GM23338 (cell line): ENCODE measurements around the gene RGCC. TPM values are rescaled to one million over a fixed set of nuclear protein-coding genes. Genes with fewer than 3 reads are reported as not detected.

Source experiments
- ATAC-seq: fragments of 200-7000 bp; cut with Tn5 transposase; 3 replicates; pipeline ENCODE4 v1.9.1; 2020
- DNase-seq: peaks from one replicate; pipeline ENCODE4 v3.0.0-alpha.2; 2015; ENCODE audit warnings: low spot score
- H2AFZ ChIP-seq: fragments of 200-600 bp; sonication (generic); 2 replicates; pipeline ENCODE4 v1.8.0; 2016; ENCODE audit warnings: antibody characterized with exemption, mild to moderate bottlenecking, moderate library complexity
- H3F3A ChIP-seq: fragments of 200-600 bp; sonication (generic); replicated peaks from 2 replicates; pipeline ENCODE4 v1.8.0; 2017; ENCODE audit warnings: antibody characterized with exemption, mixed run types, low read depth
- H3K27ac ChIP-seq: fragments of 200-600 bp; sonication (generic); 2 replicates; pipeline ENCODE4 v1.6.1; 2016; ENCODE audit warnings: low read depth
- H3K27me3 ChIP-seq: fragments of 200-600 bp; sonication (generic); 2 replicates; pipeline ENCODE4 v1.8.0; 2016; ENCODE audit warnings: mild to moderate bottlenecking, mixed run types, moderate library complexity; ENCODE audit not compliant: insufficient read depth
- H3K36me3 ChIP-seq: fragments of 200-600 bp; sonication (generic); 2 replicates; pipeline ENCODE4 v1.8.0; 2016; ENCODE audit warnings: mild to moderate bottlenecking; ENCODE audit not compliant: insufficient read depth
- H3K4me1 ChIP-seq: fragments of 200-600 bp; sonication (generic); 2 replicates; pipeline ENCODE4 v1.8.0; 2016; ENCODE audit warnings: mild to moderate bottlenecking, moderate library complexity; ENCODE audit not compliant: insufficient read depth
- H3K4me2 ChIP-seq: fragments of 200-600 bp; sonication (generic); 2 replicates; pipeline ENCODE4 v1.7.1; 2017; ENCODE audit warnings: mixed run types
- H3K4me3 ChIP-seq: fragments of 200-600 bp; sonication (generic); 2 replicates; pipeline ENCODE4 v1.6.1; 2016; ENCODE audit warnings: mixed run types
- H3K79me2 ChIP-seq: fragments of 200-600 bp; sonication (generic); replicated peaks from 2 replicates; pipeline ENCODE4 v1.8.0; 2017; ENCODE audit warnings: mild to moderate bottlenecking; ENCODE audit not compliant: insufficient read depth
- H3K9me2 ChIP-seq: fragments of 200-600 bp; sonication (generic); 2 replicates; pipeline ENCODE4 v1.8.0; 2017; ENCODE audit not compliant: insufficient read depth
- H4K20me1 ChIP-seq: fragments of 200-600 bp; sonication (generic); replicated peaks from 2 replicates; pipeline ENCODE4 v1.8.0; 2017; ENCODE audit warnings: mild to moderate bottlenecking; ENCODE audit not compliant: insufficient read depth
- H3K27ac Mint-ChIP-seq: 2 replicates; pipeline ENCODE4 v1.8.0; 2020; ENCODE audit warnings: inconsistent platforms, mild to moderate bottlenecking, moderate library complexity, mixed read lengths
- H3K27me3 Mint-ChIP-seq: 3 replicates; pipeline ENCODE4 v1.8.0; 2022; ENCODE audit warnings: low read depth, mild to moderate bottlenecking, moderate library complexity, mixed read lengths, inconsistent platforms; ENCODE audit not compliant: insufficient read depth, poor library complexity
- H3K36me3 Mint-ChIP-seq: 3 replicates; pipeline ENCODE4 v1.8.0; 2021; ENCODE audit warnings: low read depth, mild to moderate bottlenecking, inconsistent platforms, moderate library complexity, mixed read lengths
- H3K4me1 Mint-ChIP-seq: 3 replicates; pipeline ENCODE4 v1.8.0; 2020; ENCODE audit warnings: mild to moderate bottlenecking, inconsistent platforms, mixed read lengths
- H3K4me3 Mint-ChIP-seq: 3 replicates; pipeline ENCODE4 v1.8.0; 2021; ENCODE audit warnings: moderate library complexity, mild to moderate bottlenecking, inconsistent platforms, mixed read lengths
- H3K9me3 Mint-ChIP-seq: 3 replicates; pipeline ENCODE4 v1.8.0; 2020; ENCODE audit warnings: moderate library complexity, mild to moderate bottlenecking, inconsistent platforms, mixed read lengths
- CREB1 ChIP-seq: fragments of 250-450 bp; sonication (Bioruptor Pico); IDR thresholded peaks from 2 replicates; pipeline ENCODE4 v1.5.0; 2020; ENCODE audit warnings: low read depth, mild to moderate bottlenecking, moderate library complexity
- EZH2 ChIP-seq: fragments of 200-600 bp; sonication (generic); IDR thresholded peaks from one replicate; pipeline ENCODE4 v1.8.0; 2017; ENCODE audit warnings: antibody characterized with exemption, mild to moderate bottlenecking, low read depth; ENCODE audit not compliant: unreplicated experiment
- EZH2phosphoT487 ChIP-seq: fragments of 200-600 bp; sonication (generic); IDR thresholded peaks from one replicate; pipeline ENCODE4 v1.8.1; 2018; ENCODE audit warnings: antibody characterized with exemption; ENCODE audit not compliant: unreplicated experiment
- JUNB ChIP-seq: IDR thresholded peaks from one replicate; pipeline ENCODE4 v1.6.1; 2016; ENCODE audit warnings: antibody characterized with exemption; ENCODE audit not compliant: unreplicated experiment
- NANOG ChIP-seq: IDR thresholded peaks from 2 replicates; pipeline ENCODE4 v1.6.1; 2016; ENCODE audit warnings: antibody characterized with exemption, borderline replicate concordance
- POLR2AphosphoS5 ChIP-seq: IDR thresholded peaks from 2 replicates; pipeline ENCODE4 v1.6.1; 2016; ENCODE audit warnings: antibody characterized with exemption, low read depth
- STAT1 ChIP-seq: IDR thresholded peaks from one replicate; pipeline ENCODE4 v1.6.1; 2016; ENCODE audit warnings: antibody characterized with exemption; ENCODE audit not compliant: unreplicated experiment
- ZNF114 ChIP-seq: fragments of 250-450 bp; sonication (Bioruptor Pico); IDR thresholded peaks from 2 replicates; pipeline ENCODE4 v1.5.0; 2020; ENCODE audit warnings: mild to moderate bottlenecking, moderate library complexity
- ZNF331 ChIP-seq: fragments of 250-450 bp; sonication (Bioruptor Pico); IDR thresholded peaks from 2 replicates; pipeline ENCODE4 v1.5.0; 2020; ENCODE audit warnings: low read depth, mild to moderate bottlenecking, moderate library complexity
- polyA plus RNA-seq: library from polyadenylated mRNA; unstranded; fragments of >200 nt; fragmentation: Nextera tagmentation; extraction: Ambion mirVana; gene quantifications from 2 replicates; pipeline ENCODE4 v1.2.1, GENCODE V29; 2016
- total RNA-seq: library from RNA; depleted of rRNA; stranded (reverse); fragments of >200 nt; shearing (Covaris generic); gene quantifications from 2 replicates; pipeline ENCODE4 v1.2.3, GENCODE V29; 2014
- TF ChIP-seq, protein P1 (sequence below): IDR thresholded peaks from 2 replicates; pipeline ENCODE4 v1.6.1; 2016; ENCODE audit warnings: antibody characterized with exemption
- TF ChIP-seq, protein P2 (sequence below), 2 experiments: fragments of 200-600 bp in 1 of 2; sonication (generic) in 1 of 2; conservative IDR thresholded peaks; 2 replicates each; pipeline versions ENCODE4 v1.5.1 to v1.6.1; 2016 to 2017; ENCODE audit warnings: antibody characterized with exemption in 2 of 2, low read depth in 2 of 2, mild to moderate bottlenecking in 2 of 2, moderate library complexity in 1 of 2

RGCC gene
- total and polyA plus RNA-seq, 2 experiments from 2014 or later = 0.65 to 0.66 TPM

DNA sequence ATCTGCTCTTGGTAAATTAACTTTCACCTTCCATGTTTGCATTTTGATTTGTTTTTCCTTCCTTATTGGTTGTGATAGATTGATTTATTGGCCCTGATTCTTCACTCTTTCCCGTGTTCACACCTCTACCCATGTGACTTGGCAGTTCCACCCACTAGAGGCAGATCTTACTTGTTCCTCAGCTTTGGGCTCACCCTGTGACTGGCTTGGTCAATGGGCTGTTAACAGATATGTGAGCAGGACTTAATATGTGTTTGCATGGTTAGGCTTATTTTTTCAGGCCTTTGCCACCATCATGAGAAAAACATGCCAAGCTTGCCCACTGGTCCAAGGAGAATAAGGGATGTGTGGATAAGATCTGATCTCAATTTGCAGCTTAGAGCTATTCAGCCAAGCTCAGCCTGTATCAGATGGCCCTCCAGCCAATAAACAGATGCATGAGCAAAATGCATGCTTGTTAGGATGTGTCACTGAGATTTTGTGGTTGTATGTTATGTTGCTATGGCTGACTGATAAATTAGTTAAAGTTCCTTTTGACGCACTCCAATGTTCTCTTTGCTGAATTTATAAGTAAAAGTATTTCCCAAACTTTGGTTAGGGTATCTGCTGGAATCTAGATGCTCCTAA, 48.0 kb downstream of the RGCC start (continued):
- TF ChIP-seq, protein P1, sequence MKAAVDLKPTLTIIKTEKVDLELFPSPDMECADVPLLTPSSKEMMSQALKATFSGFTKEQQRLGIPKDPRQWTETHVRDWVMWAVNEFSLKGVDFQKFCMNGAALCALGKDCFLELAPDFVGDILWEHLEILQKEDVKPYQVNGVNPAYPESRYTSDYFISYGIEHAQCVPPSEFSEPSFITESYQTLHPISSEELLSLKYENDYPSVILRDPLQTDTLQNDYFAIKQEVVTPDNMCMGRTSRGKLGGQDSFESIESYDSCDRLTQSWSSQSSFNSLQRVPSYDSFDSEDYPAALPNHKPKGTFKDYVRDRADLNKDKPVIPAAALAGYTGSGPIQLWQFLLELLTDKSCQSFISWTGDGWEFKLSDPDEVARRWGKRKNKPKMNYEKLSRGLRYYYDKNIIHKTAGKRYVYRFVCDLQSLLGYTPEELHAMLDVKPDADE = no peak
- TF ChIP-seq STAT1 (no peak), ZNF114 (CRISPR knock-in tag) (no peak), POLR2AphosphoS5 (no peak), ZNF331 (CRISPR knock-in tag) (no peak), NANOG (no peak), EZH2 (no peak), JUNB (no peak), CREB1 (CRISPR knock-in tag) (no peak), EZH2phosphoT487 (no peak)
- TF ChIP-seq, protein P2, sequence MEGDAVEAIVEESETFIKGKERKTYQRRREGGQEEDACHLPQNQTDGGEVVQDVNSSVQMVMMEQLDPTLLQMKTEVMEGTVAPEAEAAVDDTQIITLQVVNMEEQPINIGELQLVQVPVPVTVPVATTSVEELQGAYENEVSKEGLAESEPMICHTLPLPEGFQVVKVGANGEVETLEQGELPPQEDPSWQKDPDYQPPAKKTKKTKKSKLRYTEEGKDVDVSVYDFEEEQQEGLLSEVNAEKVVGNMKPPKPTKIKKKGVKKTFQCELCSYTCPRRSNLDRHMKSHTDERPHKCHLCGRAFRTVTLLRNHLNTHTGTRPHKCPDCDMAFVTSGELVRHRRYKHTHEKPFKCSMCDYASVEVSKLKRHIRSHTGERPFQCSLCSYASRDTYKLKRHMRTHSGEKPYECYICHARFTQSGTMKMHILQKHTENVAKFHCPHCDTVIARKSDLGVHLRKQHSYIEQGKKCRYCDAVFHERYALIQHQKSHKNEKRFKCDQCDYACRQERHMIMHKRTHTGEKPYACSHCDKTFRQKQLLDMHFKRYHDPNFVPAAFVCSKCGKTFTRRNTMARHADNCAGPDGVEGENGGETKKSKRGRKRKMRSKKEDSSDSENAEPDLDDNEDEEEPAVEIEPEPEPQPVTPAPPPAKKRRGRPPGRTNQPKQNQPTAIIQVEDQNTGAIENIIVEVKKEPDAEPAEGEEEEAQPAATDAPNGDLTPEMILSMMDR (conservative IDR thresholded peaks at IDR 0.05; ENCODE audit: low read depth in 2 of 2) = no peak

DNA sequence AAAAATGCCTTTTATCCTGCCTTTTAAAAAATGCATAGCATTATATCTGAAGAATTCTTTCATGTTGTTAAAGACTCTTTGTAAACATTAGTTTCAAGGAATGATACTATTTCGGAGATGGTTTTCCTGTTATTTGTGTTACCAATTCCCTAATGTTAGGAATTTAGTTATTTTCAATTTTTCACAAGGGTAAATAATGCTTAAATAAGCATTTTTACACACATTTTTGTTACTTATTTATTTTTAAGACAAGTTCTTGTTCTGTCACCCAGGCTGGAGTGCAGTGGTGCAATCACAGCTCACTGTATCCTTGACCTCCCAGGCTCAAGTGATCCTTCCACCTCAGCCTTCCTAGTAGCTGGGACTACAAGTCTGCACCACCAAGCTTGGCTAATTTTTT, 49.0 kb downstream of the RGCC start:
- DNase-seq = no peak
- no peak for TF ChIP-seq EZH2
- Histone ChIP-seq H3K4me1 (no peaks in the 10 kb centered on the region), H3F3A (no peaks in the 10 kb centered on the region), H3K9me2 (peaks cover 10% of the 10 kb centered on the region; the same call in 1 of the 2 replicates), H2AFZ (no peak overlapping the region), H4K20me1 (no peaks in the 10 kb centered on the region), H3K79me2 (no peaks in the 10 kb centered on the region), H3K27me3 (no peaks in the 10 kb centered on the region), H3K27ac (no peak overlapping the region), H3K4me2 (no peak overlapping the region), H3K36me3 (no peaks in the 10 kb centered on the region), H3K4me3 (no peak overlapping the region)
- no peak for ATAC-seq
- Mint-ChIP-seq H3K4me1 (no peaks in the 10 kb centered on the region), H3K36me3 (no peaks in the 10 kb centered on the region), H3K27ac (no peak overlapping the region), H3K27me3 (peaks cover 2% of the 10 kb centered on the region), H3K4me3 (no peak overlapping the region), H3K9me3 (peaks cover 7% of the 10 kb centered on the region; the same call in 1 of the 3 replicates)

DNA sequence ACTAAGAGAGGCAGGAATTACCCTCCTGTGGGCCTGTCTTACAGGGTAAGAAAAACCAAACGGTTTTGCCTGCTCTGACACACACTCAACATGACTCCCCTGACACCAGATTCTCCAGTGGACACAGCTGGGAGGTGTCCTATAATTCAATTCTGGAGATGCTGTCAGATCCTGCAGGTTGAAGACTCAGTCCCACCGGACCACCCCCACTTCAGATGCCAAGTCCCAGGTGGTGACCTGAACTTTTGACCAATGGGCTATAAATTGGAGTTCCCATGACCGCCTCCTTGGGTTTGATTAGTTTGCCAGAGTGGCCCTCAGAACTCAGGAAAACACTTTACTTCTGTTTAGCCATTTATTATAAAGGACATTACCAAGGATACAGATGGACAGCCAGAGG, 52.6 kb downstream of the RGCC start:
- Histone ChIP-seq H3K4me3 (no peak overlapping the region), H4K20me1 (no peaks in the 10 kb centered on the region), H3K9me2 (peaks cover 7% of the 10 kb centered on the region; the same call in 1 of the 2 replicates), H3K36me3 (no peaks in the 10 kb centered on the region), H3K27ac (no peak overlapping the region), H2AFZ (no peak overlapping the region), H3K27me3 (no peaks in the 10 kb centered on the region), H3K79me2 (no peaks in the 10 kb centered on the region), H3K4me1 (no peaks in the 10 kb centered on the region), H3K4me2 (no peak overlapping the region), H3F3A (no peaks in the 10 kb centered on the region)
- Mint-ChIP-seq H3K4me1 (no peaks in the 10 kb centered on the region; the same call in 2 of the 3 replicates), H3K4me3 (no peak overlapping the region), H3K36me3 (no peaks in the 10 kb centered on the region), H3K27me3 (no peaks in the 10 kb centered on the region), H3K9me3 (peaks cover 3% of the 10 kb centered on the region; the same call in 1 of the 3 replicates), H3K27ac (no peak overlapping the region)
- DNase-seq (no peak), ATAC-seq (no peak)
- TF ChIP-seq, protein P2 (conservative IDR thresholded peaks at IDR 0.05; ENCODE audit: low read depth in 2 of 2) = no peak
- TF ChIP-seq POLR2AphosphoS5 (no peak), EZH2phosphoT487 (no peak), STAT1 (no peak), NANOG (no peak)
